Panc1 (cell line): ENCODE measurements around the gene VWC2L. TPM values are rescaled to one million over a fixed set of nuclear protein-coding genes. Genes with fewer than 3 reads are reported as not detected.

Source experiments
- ATAC-seq: fragments of 200-7000 bp; cut with Tn5 transposase; 2 replicates; pipeline ENCODE4 v1.9.1; 2020; ENCODE audit warnings: mild to moderate bottlenecking, moderate library complexity
- BruUV-seq: library from RNA; stranded (reverse); fragments of 400-500 nt; replicated peaks from 2 replicates; lab custom pipeline; 2021; lab: Mats Ljungman, UMichigan
- CTCF ChIA-PET: fragments of 300-600 bp; sonication (Branson Sonifier 250); formaldehyde crosslinking; loops from one replicate; lab custom pipeline; 2022; ENCODE audit warnings: antibody characterized with exemption; lab: Charles Lee
- POLR2A ChIA-PET: fragments of 300-600 bp; sonication (Branson Sonifier 250); formaldehyde crosslinking; loops from one replicate; lab custom pipeline; 2022; ENCODE audit warnings: antibody characterized with exemption; lab: Charles Lee
- DNase-seq: peaks from one replicate; pipeline ENCODE4 v3.0.0-alpha.2; 2010; ENCODE audit warnings: low read depth, low spot score
- H3K27ac ChIP-seq: 2 replicates; pipeline ENCODE4 v1.5.1; 2011; ENCODE audit warnings: mild to moderate bottlenecking, low read length, inconsistent platforms
- H3K27me3 ChIP-seq: fragments of 200-500 bp; sonication (Bioruptor generic); 2 replicates; pipeline ENCODE4 v1.6.0; 2014; ENCODE audit warnings: low read length, inconsistent platforms; ENCODE audit not compliant: control insufficient read depth, insufficient read depth
- H3K36me3 ChIP-seq: fragments of 200-500 bp; sonication (Bioruptor generic); 2 replicates; pipeline ENCODE4 v1.5.1; 2014; ENCODE audit warnings: inconsistent platforms, mild to moderate bottlenecking, low read length, moderate library complexity; ENCODE audit not compliant: control insufficient read depth, insufficient read depth
- H3K4me1 ChIP-seq: 2 replicates; pipeline ENCODE4 v1.5.1; 2011; ENCODE audit warnings: inconsistent platforms, mild to moderate bottlenecking, low read length, moderate library complexity; ENCODE audit not compliant: control insufficient read depth, insufficient read depth
- H3K4me3 ChIP-seq, 2 experiments: 2 replicates each; pipeline ENCODE4 v1.5.1; 2011 to 2012; ENCODE audit warnings: low read depth in 2 of 2, low read length in 2 of 2, mild to moderate bottlenecking in 2 of 2, inconsistent platforms in 1 of 2, moderate library complexity in 1 of 2
- H3K9me3 ChIP-seq: fragments of 200-500 bp; sonication (Bioruptor generic); 2 replicates; pipeline ENCODE4 v1.5.1; 2014; ENCODE audit warnings: low read depth, mild to moderate bottlenecking, inconsistent platforms, low read length, moderate library complexity; ENCODE audit not compliant: control insufficient read depth, insufficient read depth
- POLR2AphosphoS5 ChIP-seq: IDR thresholded peaks from 2 replicates; pipeline ENCODE4 v1.6.1; 2012; ENCODE audit warnings: mild to moderate bottlenecking, low read depth, low read length, moderate library complexity
- REST ChIP-seq, 2 experiments: IDR thresholded peaks; 2 replicates each; pipeline ENCODE4 v1.6.1; 2011 to 2012; ENCODE audit warnings: low read depth in 2 of 2, control low read depth in 1 of 2, low read length in 1 of 2, mild to moderate bottlenecking in 1 of 2, moderate library complexity in 1 of 2; ENCODE audit not compliant: insufficient read depth in 1 of 2
- SIN3A ChIP-seq: IDR thresholded peaks from 2 replicates; pipeline ENCODE4 v1.6.1; 2012; ENCODE audit warnings: low read depth, mild to moderate bottlenecking, low read length, moderate library complexity, borderline replicate concordance; ENCODE audit not compliant: insufficient read depth
- TCF7L2 ChIP-seq: IDR thresholded peaks from 2 replicates; pipeline ENCODE4 v1.6.1; 2011; ENCODE audit warnings: mild to moderate bottlenecking, low read depth, low read length, inconsistent platforms
- in situ Hi-C: cut with HindIII; loops from 2 replicates; pipeline ENCODE4 v1.10.0; 2016; ENCODE audit warnings: low sequenced_read_pairs, low pct_unique_long_range_greater_than_20kb
- intact Hi-C: fragments of 100-400 bp; cut with micrococcal nuclease; formaldehyde crosslinking; loops from one replicate; pipeline ENCODE4 v1.10.0; 2022; ENCODE audit not compliant: unreplicated experiment
- total RNA-seq: library from RNA; stranded (reverse); gene quantifications from one replicate; pipeline ENCODE4 v1.2.1, GENCODE V29; 2021; ENCODE audit not compliant: unreplicated experiment
- TF ChIP-seq, protein P1 (sequence below): fragments of 450-650 bp; IDR thresholded peaks from 2 replicates; pipeline ENCODE4 v1.5.1; 2017; ENCODE audit warnings: mild to moderate bottlenecking

The VWC2L gene
- total RNA-seq, 1 experiment from 2014 or later = not detected

DNA sequence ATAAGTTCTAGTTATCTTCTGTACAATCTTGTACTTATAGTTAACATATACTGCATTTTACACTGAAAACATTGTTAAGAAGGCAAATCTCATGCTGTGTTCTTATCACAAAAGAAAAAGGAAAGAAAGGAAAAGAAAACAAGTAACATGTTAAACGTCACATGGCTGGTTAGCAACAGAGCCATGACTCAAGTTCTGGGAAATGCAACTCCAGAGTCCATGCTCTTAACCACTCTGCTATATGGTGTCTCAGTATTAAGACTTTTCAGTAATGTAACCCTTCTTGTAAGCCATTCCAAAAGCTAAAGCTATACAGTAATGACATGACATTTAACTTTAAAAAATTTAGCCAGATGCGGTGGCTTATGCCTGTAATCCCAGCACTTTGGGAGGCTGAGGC lies 217.2 kb downstream of the VWC2L start:
- Histone ChIP-seq H3K4me3 (no peak overlapping the region), H3K9me3 (no peaks in the 10 kb centered on the region), H3K27me3 (no peaks in the 10 kb centered on the region), H3K4me1 (no peaks in the 10 kb centered on the region), H3K27ac (no peak overlapping the region), H3K36me3 (no peaks in the 10 kb centered on the region)
- intact Hi-C loops = no loop called here
- CTCF ChIA-PET = no interaction called here
- POLR2A ChIA-PET = no interaction called here
- no TSS peak for BruUV-seq
- DNase-seq (no peak), ATAC-seq (no peak)
- no peak for TF ChIP-seq SIN3A
- TF ChIP-seq POLR2AphosphoS5 = no peak
- TF ChIP-seq TCF7L2 = no peak
- TF ChIP-seq, protein P1, sequence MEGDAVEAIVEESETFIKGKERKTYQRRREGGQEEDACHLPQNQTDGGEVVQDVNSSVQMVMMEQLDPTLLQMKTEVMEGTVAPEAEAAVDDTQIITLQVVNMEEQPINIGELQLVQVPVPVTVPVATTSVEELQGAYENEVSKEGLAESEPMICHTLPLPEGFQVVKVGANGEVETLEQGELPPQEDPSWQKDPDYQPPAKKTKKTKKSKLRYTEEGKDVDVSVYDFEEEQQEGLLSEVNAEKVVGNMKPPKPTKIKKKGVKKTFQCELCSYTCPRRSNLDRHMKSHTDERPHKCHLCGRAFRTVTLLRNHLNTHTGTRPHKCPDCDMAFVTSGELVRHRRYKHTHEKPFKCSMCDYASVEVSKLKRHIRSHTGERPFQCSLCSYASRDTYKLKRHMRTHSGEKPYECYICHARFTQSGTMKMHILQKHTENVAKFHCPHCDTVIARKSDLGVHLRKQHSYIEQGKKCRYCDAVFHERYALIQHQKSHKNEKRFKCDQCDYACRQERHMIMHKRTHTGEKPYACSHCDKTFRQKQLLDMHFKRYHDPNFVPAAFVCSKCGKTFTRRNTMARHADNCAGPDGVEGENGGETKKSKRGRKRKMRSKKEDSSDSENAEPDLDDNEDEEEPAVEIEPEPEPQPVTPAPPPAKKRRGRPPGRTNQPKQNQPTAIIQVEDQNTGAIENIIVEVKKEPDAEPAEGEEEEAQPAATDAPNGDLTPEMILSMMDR = no peak
- TF ChIP-seq REST (IDR thresholded peaks at IDR 0.05; ENCODE audit: insufficient read depth in 1 of 2, low read depth in 2 of 2, low read length in 1 of 2) = no peak
- in situ Hi-C loops = no loop called here
